ENCODE results near the gene CTNND2.
"Not testable (repeated sequence)": the region's sequence is repeated elsewhere in the genome, so short reads cannot be mapped to it uniquely, and the experiment has no call there.

The CTNND2 gene

GRCh38 chr5:11449966-11450365 lies 454.3 kb downstream of the CTNND2 start:
- no peak for DNase-seq (ENCODE audit: low spot score)

GRCh38 chr5:11449217-11449616 lies 455.0 kb downstream of the CTNND2 start:
- DNase-seq (ENCODE audit: low spot score), result no peak

- no peak for DNase-seq (ENCODE audit: low spot score)
Observed at GRCh38 chr5:11443831-11444230, 460.4 kb downstream of the CTNND2 start.

- DNase-seq (ENCODE audit: low spot score), result no peak
Observed at GRCh38 chr5:11432116-11432515, 472.1 kb downstream of the CTNND2 start.

GRCh38 chr5:11429254-11429653 lies 475.0 kb downstream of the CTNND2 start:
- DNase-seq (ENCODE audit: low spot score), result no peak

- DNase-seq (ENCODE audit: low spot score), result no peak
Observed at GRCh38 chr5:11427569-11427968, 476.7 kb downstream of the CTNND2 start.

GRCh38 chr5:11426442-11426841 lies 477.8 kb downstream of the CTNND2 start:
- DNase-seq (ENCODE audit: low spot score), result no peak

- no peak for DNase-seq (ENCODE audit: low spot score)
Observed at GRCh38 chr5:11422342-11422741, 481.9 kb downstream of the CTNND2 start.

- no peak for DNase-seq (ENCODE audit: low spot score)
Observed at GRCh38 chr5:11420969-11421368, 483.3 kb downstream of the CTNND2 start.

GRCh38 chr5:11415751-11416150 lies 488.5 kb downstream of the CTNND2 start:
- no peak for DNase-seq (ENCODE audit: low spot score)

- not testable (repeated sequence) for DNase-seq (ENCODE audit: low spot score)
Observed at GRCh38 chr5:11414732-11415131, 489.5 kb downstream of the CTNND2 start.

GRCh38 chr5:11411621-11412020 lies 492.6 kb downstream of the CTNND2 start:
- DNase-seq (ENCODE audit: low spot score), result no peak

- DNase-seq (ENCODE audit: low spot score), result no peak
Observed at GRCh38 chr5:11407556-11408145, 496.6 kb downstream of the CTNND2 start.

- DNase-seq (ENCODE audit: low spot score), result no peak
Observed at GRCh38 chr5:11400316-11400715, 503.9 kb downstream of the CTNND2 start.

GRCh38 chr5:11398728-11399127 lies 505.5 kb downstream of the CTNND2 start:
- no peak for DNase-seq (ENCODE audit: low spot score)

GRCh38 chr5:11397549-11397948 lies 506.7 kb downstream of the CTNND2 start:
- no peak for DNase-seq (ENCODE audit: low spot score)

GRCh38 chr5:11396917-11397316 lies 507.3 kb downstream of the CTNND2 start:
- DNase-seq (ENCODE audit: low spot score), result no peak

- DNase-seq (ENCODE audit: low spot score), result no peak
Observed at GRCh38 chr5:11394933-11395332, 509.3 kb downstream of the CTNND2 start.

GRCh38 chr5:11390291-11390767 lies 513.9 kb downstream of the CTNND2 start:
- DNase-seq (ENCODE audit: low spot score), result no peak

GRCh38 chr5:11387382-11387781 lies 516.9 kb downstream of the CTNND2 start:
- DNase-seq (ENCODE audit: low spot score), result no peak

- DNase-seq (ENCODE audit: low spot score), result no peak
Observed at GRCh38 chr5:11386398-11386797, 517.8 kb downstream of the CTNND2 start.

- no peak for DNase-seq (ENCODE audit: low spot score)
Observed at GRCh38 chr5:11385901-11386293, 518.3 kb downstream of the CTNND2 start.

- DNase-seq (ENCODE audit: low spot score), result no peak
Observed at GRCh38 chr5:11385251-11385900, 518.9 kb downstream of the CTNND2 start.

Data from hepatic stellate cell (primary cell).